GM12878 (cell line): ENCODE measurements around the gene TBC1D25. TPM values are rescaled to one million over a fixed set of nuclear protein-coding genes. Genes with fewer than 3 reads are reported as not detected.

Source experiments
- EED ChIP-seq: sonication (generic); IDR thresholded peaks from 2 replicates; pipeline ENCODE4 v1.6.1; 2016; ENCODE audit warnings: antibody characterized with exemption, low read depth
- ELK1 ChIP-seq: IDR thresholded peaks from 2 replicates; pipeline ENCODE4 v1.6.1; 2012; ENCODE audit warnings: low read depth, low read length, improper control_type of control experiment
- FOXM1 ChIP-seq: IDR thresholded peaks from 2 replicates; pipeline ENCODE4 v1.6.1; 2012; ENCODE audit warnings: low read depth, mild to moderate bottlenecking, inconsistent platforms, low read length, moderate library complexity
- JUND ChIP-seq: IDR thresholded peaks from 2 replicates; pipeline ENCODE4 v1.6.1; 2012; ENCODE audit warnings: low read depth, mild to moderate bottlenecking, low read length, improper control_type of control experiment, moderate library complexity
- MAX ChIP-seq: IDR thresholded peaks from 2 replicates; pipeline ENCODE4 v1.6.1; 2012; ENCODE audit warnings: low read depth, low read length, improper control_type of control experiment
- MTA2 ChIP-seq: fragments of 450-650 bp; IDR thresholded peaks from 2 replicates; pipeline ENCODE4 v1.6.1; 2016; ENCODE audit warnings: low read depth, mild to moderate bottlenecking, moderate library complexity
- NFIC ChIP-seq: IDR thresholded peaks from 2 replicates; pipeline ENCODE4 v1.6.1; 2012; ENCODE audit warnings: low read depth, mild to moderate bottlenecking, inconsistent platforms, low read length, moderate library complexity
- NFXL1 ChIP-seq: fragments of 450-650 bp; IDR thresholded peaks from 2 replicates; pipeline ENCODE4 v1.6.1; 2017; ENCODE audit warnings: antibody characterized with exemption, mild to moderate bottlenecking, borderline replicate concordance
- NFYB ChIP-seq: IDR thresholded peaks from 2 replicates; pipeline ENCODE4 v1.6.1; 2011; ENCODE audit warnings: low read depth, mild to moderate bottlenecking, low read length, improper control_type of control experiment, moderate library complexity; ENCODE audit not compliant: insufficient read depth
- NRF1 ChIP-seq: conservative IDR thresholded peaks from 2 replicates; pipeline ENCODE4 v1.6.1; 2011; ENCODE audit warnings: mild to moderate bottlenecking, low read depth, low read length, improper control_type of control experiment
- POLR2AphosphoS2 ChIP-seq: IDR thresholded peaks from 2 replicates; pipeline ENCODE4 v1.6.1; 2011; ENCODE audit warnings: low read depth, mild to moderate bottlenecking, low read length, improper control_type of control experiment, moderate library complexity
- POLR2AphosphoS5 ChIP-seq: IDR thresholded peaks from 2 replicates; pipeline ENCODE4 v1.6.1; 2011; ENCODE audit warnings: mild to moderate bottlenecking, low read length, inconsistent platforms
- RBBP5 ChIP-seq: fragments of 200-600 bp; sonication (generic); conservative IDR thresholded peaks from 2 replicates; pipeline ENCODE4 v1.6.1; 2016
- RFX5 ChIP-seq: IDR thresholded peaks from 2 replicates; pipeline ENCODE4 v1.6.1; 2011; ENCODE audit warnings: low read depth, low read length, improper control_type of control experiment
- RUNX3 ChIP-seq: IDR thresholded peaks from 2 replicates; pipeline ENCODE4 v1.6.1; 2012; ENCODE audit warnings: low read length, inconsistent platforms
- TAF1 ChIP-seq: IDR thresholded peaks from 2 replicates; pipeline ENCODE4 v1.6.1; 2011; ENCODE audit warnings: mild to moderate bottlenecking, low read depth, low read length, borderline replicate concordance
- WRNIP1 ChIP-seq: IDR thresholded peaks from 2 replicates; pipeline ENCODE4 v1.6.1; 2011; ENCODE audit warnings: low read depth, low read length, improper control_type of control experiment, borderline replicate concordance
- YY1 ChIP-seq: IDR thresholded peaks from 2 replicates; pipeline ENCODE4 v1.6.1; 2011; ENCODE audit warnings: low read depth, mild to moderate bottlenecking, low read length
- ZBTB4 ChIP-seq: fragments of 450-650 bp; formaldehyde crosslinking; IDR thresholded peaks from 2 replicates; pipeline ENCODE4 v1.4.0; 2022; ENCODE audit warnings: mild to moderate bottlenecking, moderate library complexity
- ZNF24 ChIP-seq: fragments of 450-650 bp; IDR thresholded peaks from 2 replicates; pipeline ENCODE4 v1.6.1; 2017; ENCODE audit warnings: antibody characterized with exemption, mild to moderate bottlenecking
- ZNF592 ChIP-seq: fragments of 450-650 bp; IDR thresholded peaks from 2 replicates; pipeline ENCODE4 v1.6.1; 2017; ENCODE audit warnings: mild to moderate bottlenecking, moderate library complexity
- ZZZ3 ChIP-seq: IDR thresholded peaks from 2 replicates; pipeline ENCODE4 v1.6.1; 2011; ENCODE audit warnings: low read depth; ENCODE audit not compliant: control insufficient read depth, insufficient read length
- polyA plus RNA-seq, 11 experiments: library from polyadenylated mRNA; depleted of rRNA in 4 of 11; unstranded in 6 of 11; stranded (reverse) in 5 of 11; fragments of >200 nt; fragmentation: Nextera tagmentation in 4 of 11; fragmentation: Illumina TruSeq in 1 of 11; extraction: Ambion mirVana in 4 of 11; extraction: Trizol in 1 of 11; gene quantifications; 1 replicate in 1 of 11; 2 replicates in 10 of 11; pipeline versions ENCODE4 v1.2.1 to v1.2.3, GENCODE V29; 2011 to 2016; ENCODE audit warnings: inconsistent platforms in 2 of 11, missing spikeins in 2 of 11, low read depth in 1 of 11
- total RNA-seq, 4 experiments: library from RNA; depleted of rRNA in 3 of 4; stranded (reverse); fragments of >200 nt in 3 of 4; fragmentation: Illumina TruSeq in 1 of 4; extraction: Trizol in 1 of 4; gene quantifications; 2 replicates each; pipeline versions ENCODE4 v1.2.1 to v1.2.3, GENCODE V29; 2013 to 2021

The TBC1D25 gene
- total and polyA plus RNA-seq, 10 of the 15 experiments (the other 5 are each of a cell fraction or from before 2014, with no cell fraction given): 0.79 to 17.3 (median 10.0) TPM

GRCh38 chrX:48521353-48522243, 17.9 kb upstream of the TBC1D25 start, which contains the start of gene EBP (continued):
- TF ChIP-seq RUNX3 (no peak), POLR2AphosphoS5 (peak; percentile 75), YY1 (peak; percentile 88), MAX (0 out of 2 replicates have a peak, but pooled peaks have one; percentile 25), ZZZ3 (no peak), FOXM1 (no peak), RFX5 (no peak), NFYB (peak; percentile 88), JUND (no peak), ZNF24 (no peak), ZNF592 (no peak), TAF1 (no peak), WRNIP1 (no peak), ELK1 (no peak), RBBP5 (no peak), NFXL1 (no peak), NFIC (no peak), MTA2 (peak; percentile 29; the same call in 1 of the 2 replicates), EED (no peak), NRF1 (no peak), POLR2AphosphoS2 (peak; percentile 70; the same call in 1 of the 2 replicates), ZBTB4 (CRISPR knock-in tag) (no peak)
